ENCODE data around the gene MTURN.

The MTURN gene

DNA sequence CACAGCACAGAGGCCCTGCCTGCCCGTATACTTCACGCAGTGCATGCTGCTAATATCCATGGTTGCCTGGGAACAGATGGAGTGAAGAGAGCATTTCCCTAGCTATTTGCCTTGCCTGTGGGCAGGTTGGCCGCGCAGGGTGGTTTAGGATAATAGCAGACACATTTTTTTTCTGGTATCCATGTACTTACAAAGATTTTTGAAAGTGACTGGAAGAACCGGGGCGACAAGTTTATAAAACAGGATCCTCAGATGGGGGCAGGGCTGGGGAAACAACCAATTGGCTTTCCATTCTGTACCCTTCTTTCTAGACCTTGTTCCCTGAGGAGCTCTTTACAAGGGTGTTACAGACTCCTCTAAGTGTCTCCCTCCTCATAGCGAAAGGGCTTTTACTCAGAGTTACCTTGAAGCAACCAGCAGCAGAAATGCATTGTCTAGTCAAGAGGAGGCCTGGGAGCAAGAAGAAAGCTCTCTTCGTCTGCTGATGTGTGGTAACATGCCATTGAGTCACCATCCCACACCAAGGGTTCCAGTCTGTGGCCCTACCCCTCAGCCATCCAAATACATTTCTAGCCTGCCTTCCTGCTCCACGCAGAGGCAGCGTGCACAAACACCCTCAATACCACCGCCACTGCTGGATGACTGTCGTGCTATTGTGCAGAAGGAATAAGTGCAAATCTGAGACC lies 31.5 kb downstream of the MTURN start:
- Histone ChIP-seq H3K4me1 (peaks cover 0 to 53% (median 36%) of the 10 kb centered on the region in 4 donors), H3K27me3 (no peaks in the 10 kb centered on the region), H3K9me3 (no peaks in the 10 kb centered on the region), H3K27ac (no peak overlapping the region), H3K4me3 (no peak overlapping the region), H3K36me3 (peaks cover 0 to under 1% (median 0%) of the 10 kb centered on the region in 3 donors)
- intact Hi-C loops (cut with DNase I; ENCODE audit: low total_unique reads): loop anchor here (10.0 kb wide), 3 partner anchors 119 to 399 kb away; partner anchors contain the start of genes GGCT and ZNRF2
- no peak for DNase-seq
- TF ChIP-seq, protein P1, sequence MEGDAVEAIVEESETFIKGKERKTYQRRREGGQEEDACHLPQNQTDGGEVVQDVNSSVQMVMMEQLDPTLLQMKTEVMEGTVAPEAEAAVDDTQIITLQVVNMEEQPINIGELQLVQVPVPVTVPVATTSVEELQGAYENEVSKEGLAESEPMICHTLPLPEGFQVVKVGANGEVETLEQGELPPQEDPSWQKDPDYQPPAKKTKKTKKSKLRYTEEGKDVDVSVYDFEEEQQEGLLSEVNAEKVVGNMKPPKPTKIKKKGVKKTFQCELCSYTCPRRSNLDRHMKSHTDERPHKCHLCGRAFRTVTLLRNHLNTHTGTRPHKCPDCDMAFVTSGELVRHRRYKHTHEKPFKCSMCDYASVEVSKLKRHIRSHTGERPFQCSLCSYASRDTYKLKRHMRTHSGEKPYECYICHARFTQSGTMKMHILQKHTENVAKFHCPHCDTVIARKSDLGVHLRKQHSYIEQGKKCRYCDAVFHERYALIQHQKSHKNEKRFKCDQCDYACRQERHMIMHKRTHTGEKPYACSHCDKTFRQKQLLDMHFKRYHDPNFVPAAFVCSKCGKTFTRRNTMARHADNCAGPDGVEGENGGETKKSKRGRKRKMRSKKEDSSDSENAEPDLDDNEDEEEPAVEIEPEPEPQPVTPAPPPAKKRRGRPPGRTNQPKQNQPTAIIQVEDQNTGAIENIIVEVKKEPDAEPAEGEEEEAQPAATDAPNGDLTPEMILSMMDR (IDR thresholded peaks at IDR 0.05): no peak

DNA sequence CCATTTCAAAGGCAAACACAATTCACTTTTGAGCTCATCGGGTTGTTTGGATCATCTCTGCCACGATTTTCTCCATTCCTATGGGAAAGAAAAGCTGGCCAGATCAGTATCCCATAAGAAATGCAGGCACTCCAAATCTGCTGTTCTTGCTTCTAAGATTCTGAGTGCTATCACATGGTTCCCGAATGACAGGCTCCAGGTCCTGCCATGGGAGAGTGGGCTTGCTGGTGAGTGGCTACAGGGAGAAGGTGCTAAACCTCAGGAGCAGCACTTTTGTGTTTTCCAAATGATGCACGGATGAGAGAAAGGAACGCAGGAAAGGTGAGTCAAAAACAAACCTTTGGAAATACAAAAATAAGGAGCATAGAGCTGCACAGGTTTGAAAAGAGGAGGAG lies 32.1 kb downstream of the MTURN start:
- Histone ChIP-seq H3K36me3 (no peaks in the 10 kb centered on the region), H3K27ac (no peak overlapping the region), H3K4me1 (peaks cover 0 to 58% (median 41%) of the 10 kb centered on the region in 4 donors), H3K9me3 (no peaks in the 10 kb centered on the region), H3K27me3 (no peaks in the 10 kb centered on the region), H3K4me3 (no peak overlapping the region)
- no peak for DNase-seq
- TF ChIP-seq, protein P1 (IDR thresholded peaks at IDR 0.05): no peak
- intact Hi-C loops (cut with DNase I; ENCODE audit: low total_unique reads): loop anchor here (10.0 kb wide), 3 partner anchors 118 to 398 kb away; partner anchors contain the start of genes GGCT and ZNRF2

DNA sequence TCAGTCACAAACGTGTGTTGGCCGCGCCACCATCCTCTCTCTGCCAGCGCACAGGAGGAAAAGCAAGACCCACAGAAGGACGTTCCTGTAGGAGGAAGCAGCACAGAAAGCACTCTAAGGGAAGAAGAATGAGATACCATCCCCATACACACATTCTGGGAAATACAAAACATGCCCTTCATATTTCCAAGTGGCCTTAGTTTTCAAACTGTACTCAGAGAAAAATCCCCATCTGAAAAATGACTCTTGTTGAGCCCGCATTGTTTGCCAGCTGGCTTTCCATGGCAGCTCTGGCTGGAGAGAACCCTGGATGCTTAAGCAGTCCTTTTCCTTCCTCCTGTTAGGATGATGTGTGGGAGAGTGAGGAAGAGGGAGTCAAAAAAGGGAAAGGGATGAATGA lies 33.1 kb downstream of the MTURN start:
- intact Hi-C loops (cut with DNase I; ENCODE audit: low total_unique reads): loop anchor here (10.0 kb wide), 3 partner anchors 117 to 397 kb away; partner anchors contain the start of genes GGCT and ZNRF2
- Histone ChIP-seq H3K27ac (peak overlapping the region in 1 of 2 donors; percentile 75), H3K36me3 (no peaks in the 10 kb centered on the region), H3K9me3 (no peaks in the 10 kb centered on the region), H3K27me3 (no peaks in the 10 kb centered on the region), H3K4me3 (no peak overlapping the region), H3K4me1 (peaks cover 0 to 64% (median 50%) of the 10 kb centered on the region in 4 donors)
- TF ChIP-seq, protein P1 (IDR thresholded peaks at IDR 0.05): no peak
- DNase-seq: no peak

DNA sequence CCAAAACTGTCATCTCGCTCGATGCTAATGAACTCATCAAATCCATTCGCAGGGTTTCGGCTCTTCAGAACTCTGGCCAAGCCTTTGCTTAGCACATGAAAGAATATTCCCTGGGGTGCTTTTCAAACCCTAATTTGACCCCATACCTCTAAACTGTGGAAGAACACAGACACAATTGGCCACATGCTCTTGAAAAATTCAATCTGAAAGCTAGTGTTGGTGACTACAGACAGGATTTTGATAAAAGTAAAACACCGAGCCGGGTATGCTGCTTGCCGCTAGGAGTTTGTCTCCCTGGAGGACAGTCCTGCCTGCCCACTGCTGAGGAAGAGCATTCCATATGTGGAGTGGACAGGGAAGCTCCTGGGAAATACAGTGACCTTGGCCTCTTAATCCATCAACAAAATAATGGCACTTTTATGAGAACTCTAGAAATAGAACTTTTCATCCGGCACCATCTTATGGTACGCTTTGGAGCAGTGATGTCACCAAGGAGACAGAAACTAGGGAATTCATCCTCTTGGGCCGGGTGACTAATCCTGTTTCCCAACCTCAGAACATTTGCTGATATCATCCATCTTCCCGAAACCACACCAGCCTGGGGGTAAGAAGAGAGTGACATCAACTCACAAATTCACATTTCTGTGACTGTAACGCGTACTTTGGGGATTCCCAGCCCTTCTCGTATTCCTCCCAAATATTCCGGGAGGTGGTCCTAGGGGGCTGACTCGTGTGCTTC lies 34.2 kb downstream of the MTURN start:
- Histone ChIP-seq H3K9me3 (no peaks in the 10 kb centered on the region), H3K4me3 (no peak overlapping the region), H3K27ac (peak overlapping the region; percentile 68 to 75), H3K27me3 (no peaks in the 10 kb centered on the region), H3K36me3 (no peaks in the 10 kb centered on the region), H3K4me1 (peaks cover 0 to 64% (median 55%) of the 10 kb centered on the region in 4 donors)
- DNase-seq: no peak
- intact Hi-C loops (cut with DNase I; ENCODE audit: low total_unique reads): loop anchor here (10.0 kb wide), 3 partner anchors 116 to 396 kb away; partner anchors contain the start of genes GGCT and ZNRF2
- TF ChIP-seq, protein P1 (IDR thresholded peaks at IDR 0.05): peak in 1 of 2 experiments; percentile 6

DNA sequence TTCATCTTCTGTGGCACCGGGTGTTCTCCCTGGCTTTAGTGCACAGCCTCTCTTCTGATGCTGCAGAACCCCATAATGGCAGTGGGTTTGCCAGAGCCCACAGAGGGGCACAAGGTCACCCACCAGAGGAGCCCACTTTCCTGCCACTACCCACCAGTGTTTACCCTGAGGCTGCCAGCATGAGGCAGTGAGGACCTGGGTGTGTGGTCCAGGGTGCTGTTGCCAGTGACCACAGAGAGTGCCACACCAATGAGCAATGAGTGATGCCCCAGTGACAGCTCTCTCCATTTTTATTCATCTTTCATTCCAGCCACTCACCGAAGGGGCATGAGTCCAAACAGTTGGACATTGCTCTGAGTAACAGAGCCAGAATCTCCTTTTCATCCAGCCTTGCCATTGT lies 34.8 kb downstream of the MTURN start:
- Histone ChIP-seq H3K36me3 (no peaks in the 10 kb centered on the region), H3K4me3 (no peak overlapping the region), H3K9me3 (no peaks in the 10 kb centered on the region), H3K27me3 (no peaks in the 10 kb centered on the region), H3K27ac (peak overlapping the region; percentile 68 to 75), H3K4me1 (peaks cover 0 to 65% (median 60%) of the 10 kb centered on the region in 4 donors)
- TF ChIP-seq, protein P1 (IDR thresholded peaks at IDR 0.05): no peak
- no peak for DNase-seq
- intact Hi-C loops (cut with DNase I; ENCODE audit: low total_unique reads): loop anchor here (10.0 kb wide), 3 partner anchors 115 to 395 kb away; partner anchors contain the start of genes GGCT and ZNRF2
